Measurements from ENCODE around the gene CLSTN1. TPM values are rescaled to one million over a fixed set of nuclear protein-coding genes. Genes with fewer than 3 reads are reported as not detected.

Gene CLSTN1
- total RNA-seq, 1 experiment from 2014 or later, result 99.3 TPM

DNA sequence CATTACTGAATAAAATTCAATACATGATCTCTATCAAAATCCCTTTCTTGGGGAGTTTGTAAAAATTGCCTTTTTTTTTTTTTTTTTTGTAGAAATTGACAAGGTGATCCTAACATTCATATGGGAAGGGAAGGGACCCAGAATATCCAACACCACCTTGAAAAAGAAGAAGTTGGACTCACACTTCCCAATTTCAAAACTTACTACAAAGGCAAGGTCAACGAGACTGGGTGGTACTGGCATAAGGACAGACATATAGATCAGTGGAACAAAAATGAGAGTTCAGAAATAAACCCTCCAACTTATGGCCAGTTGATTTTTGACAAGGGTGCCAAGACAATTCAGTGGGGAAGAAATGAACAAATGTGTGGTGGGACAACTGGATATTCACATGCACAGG is 31.4 kb upstream of the CLSTN1 start:
- H3K4me3 Mint-ChIP-seq (ENCODE audit: low read depth, unreplicated experiment), result no peak overlapping the region
- no TSS peak for BruUV-seq (replicated peaks)
- H3K27ac Mint-ChIP-seq (ENCODE audit: unreplicated experiment), result no peak overlapping the region
- CTCF ChIA-PET, result no interaction called here
- no peaks in the 10 kb centered on the region for H3K9me3 Mint-ChIP-seq (ENCODE audit: low read depth, unreplicated experiment)
- H3K4me1 Mint-ChIP-seq (ENCODE audit: low read depth, unreplicated experiment), result no peaks in the 10 kb centered on the region
- TF ChIP-seq, protein P1, sequence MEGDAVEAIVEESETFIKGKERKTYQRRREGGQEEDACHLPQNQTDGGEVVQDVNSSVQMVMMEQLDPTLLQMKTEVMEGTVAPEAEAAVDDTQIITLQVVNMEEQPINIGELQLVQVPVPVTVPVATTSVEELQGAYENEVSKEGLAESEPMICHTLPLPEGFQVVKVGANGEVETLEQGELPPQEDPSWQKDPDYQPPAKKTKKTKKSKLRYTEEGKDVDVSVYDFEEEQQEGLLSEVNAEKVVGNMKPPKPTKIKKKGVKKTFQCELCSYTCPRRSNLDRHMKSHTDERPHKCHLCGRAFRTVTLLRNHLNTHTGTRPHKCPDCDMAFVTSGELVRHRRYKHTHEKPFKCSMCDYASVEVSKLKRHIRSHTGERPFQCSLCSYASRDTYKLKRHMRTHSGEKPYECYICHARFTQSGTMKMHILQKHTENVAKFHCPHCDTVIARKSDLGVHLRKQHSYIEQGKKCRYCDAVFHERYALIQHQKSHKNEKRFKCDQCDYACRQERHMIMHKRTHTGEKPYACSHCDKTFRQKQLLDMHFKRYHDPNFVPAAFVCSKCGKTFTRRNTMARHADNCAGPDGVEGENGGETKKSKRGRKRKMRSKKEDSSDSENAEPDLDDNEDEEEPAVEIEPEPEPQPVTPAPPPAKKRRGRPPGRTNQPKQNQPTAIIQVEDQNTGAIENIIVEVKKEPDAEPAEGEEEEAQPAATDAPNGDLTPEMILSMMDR (IDR thresholded peaks at IDR 0.05; ENCODE audit: unreplicated experiment), result no peak
- intact Hi-C loops (cut with micrococcal nuclease; ENCODE audit: unreplicated experiment), result no loop called here
- DNase-seq, result no peak
- no peaks in the 10 kb centered on the region for H3K27me3 Mint-ChIP-seq (ENCODE audit: unreplicated experiment)
- no peaks in the 10 kb centered on the region for H3K36me3 Mint-ChIP-seq (ENCODE audit: insufficient read depth, unreplicated experiment)

DNA sequence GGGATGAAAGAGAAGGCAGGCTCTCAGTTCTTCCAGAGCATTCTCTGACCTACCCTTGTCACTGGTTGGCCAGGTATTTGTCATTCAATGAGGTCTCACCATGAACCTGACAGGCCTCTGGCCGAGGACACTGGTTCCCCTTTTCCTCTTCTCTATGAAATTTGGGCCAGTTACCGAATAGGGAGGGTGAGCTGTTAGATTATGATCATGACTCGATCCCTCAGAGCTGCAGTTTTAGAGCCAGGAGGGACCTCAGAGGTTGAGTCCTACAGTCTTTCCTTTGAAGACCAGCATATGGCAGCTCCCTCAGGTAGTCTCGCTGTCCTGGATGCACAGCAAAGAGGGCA is 29.5 kb upstream of the CLSTN1 start:
- Mint-ChIP-seq H3K9me3 (ENCODE audit: low read depth, unreplicated experiment) (no peaks in the 10 kb centered on the region), H3K27ac (ENCODE audit: unreplicated experiment) (no peak overlapping the region), H3K4me1 (ENCODE audit: low read depth, unreplicated experiment) (no peaks in the 10 kb centered on the region), H3K27me3 (ENCODE audit: unreplicated experiment) (no peaks in the 10 kb centered on the region), H3K36me3 (ENCODE audit: insufficient read depth, unreplicated experiment) (no peaks in the 10 kb centered on the region), H3K4me3 (ENCODE audit: low read depth, unreplicated experiment) (no peak overlapping the region)
- intact Hi-C loops (cut with micrococcal nuclease; ENCODE audit: unreplicated experiment), result no loop called here
- no TSS peak for BruUV-seq (replicated peaks)
- TF ChIP-seq, protein P1 (IDR thresholded peaks at IDR 0.05; ENCODE audit: unreplicated experiment), result no peak
- DNase-seq, result no peak
- CTCF ChIA-PET, result no interaction called here

DNA sequence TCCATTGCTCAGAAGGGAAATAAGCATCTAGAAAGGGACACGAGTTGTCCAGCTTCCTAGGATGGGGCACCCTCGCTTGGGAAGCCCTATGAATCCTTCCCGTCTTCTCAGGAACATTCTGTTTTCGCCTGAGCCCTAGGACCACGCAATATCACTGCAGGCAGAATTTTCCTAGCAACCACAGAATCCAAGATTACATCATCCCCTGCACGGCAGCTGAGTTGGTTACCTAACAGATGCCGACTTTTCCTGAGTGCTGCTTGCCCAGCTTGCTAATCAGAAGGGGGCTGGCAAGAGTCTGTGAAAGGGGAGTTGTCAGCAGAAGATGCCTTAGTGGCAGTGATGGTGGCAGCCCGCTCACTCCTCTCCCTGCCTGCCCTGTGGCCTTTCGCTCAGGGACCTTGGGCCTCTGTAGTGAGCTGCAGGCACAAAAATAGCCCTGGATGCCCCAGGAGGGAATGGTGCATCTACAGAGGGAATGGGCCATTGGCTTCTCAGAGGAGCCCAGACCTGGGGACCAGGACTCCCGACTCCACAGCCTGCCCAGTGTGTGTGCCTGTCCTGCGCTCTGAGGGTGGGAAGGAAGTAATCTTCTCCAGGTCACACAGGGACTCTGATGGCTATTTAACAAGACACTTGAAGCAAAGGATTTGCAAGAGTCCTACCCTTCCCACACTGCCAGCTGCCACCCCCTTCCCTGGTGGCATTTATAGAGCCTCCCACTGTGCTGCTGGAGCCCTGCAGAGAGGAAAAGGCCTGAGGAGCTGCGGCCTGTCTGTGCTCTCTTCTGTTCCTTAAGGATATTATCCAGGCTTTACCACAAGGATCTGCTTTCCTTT is 28.9 kb upstream of the CLSTN1 start:
- DNase-seq, result no peak
- H3K9me3 Mint-ChIP-seq (ENCODE audit: low read depth, unreplicated experiment), result no peaks in the 10 kb centered on the region
- no TSS peak for BruUV-seq (replicated peaks)
- intact Hi-C loops (cut with micrococcal nuclease; ENCODE audit: unreplicated experiment), result no loop called here
- H3K4me1 Mint-ChIP-seq (ENCODE audit: low read depth, unreplicated experiment), result no peaks in the 10 kb centered on the region
- TF ChIP-seq, protein P1 (IDR thresholded peaks at IDR 0.05; ENCODE audit: unreplicated experiment), result no peak
- no peak overlapping the region for H3K27ac Mint-ChIP-seq (ENCODE audit: unreplicated experiment)
- CTCF ChIA-PET, result no interaction called here
- no peaks in the 10 kb centered on the region for H3K27me3 Mint-ChIP-seq (ENCODE audit: unreplicated experiment)
- H3K4me3 Mint-ChIP-seq (ENCODE audit: low read depth, unreplicated experiment), result no peak overlapping the region
- no peaks in the 10 kb centered on the region for H3K36me3 Mint-ChIP-seq (ENCODE audit: insufficient read depth, unreplicated experiment)

DNA sequence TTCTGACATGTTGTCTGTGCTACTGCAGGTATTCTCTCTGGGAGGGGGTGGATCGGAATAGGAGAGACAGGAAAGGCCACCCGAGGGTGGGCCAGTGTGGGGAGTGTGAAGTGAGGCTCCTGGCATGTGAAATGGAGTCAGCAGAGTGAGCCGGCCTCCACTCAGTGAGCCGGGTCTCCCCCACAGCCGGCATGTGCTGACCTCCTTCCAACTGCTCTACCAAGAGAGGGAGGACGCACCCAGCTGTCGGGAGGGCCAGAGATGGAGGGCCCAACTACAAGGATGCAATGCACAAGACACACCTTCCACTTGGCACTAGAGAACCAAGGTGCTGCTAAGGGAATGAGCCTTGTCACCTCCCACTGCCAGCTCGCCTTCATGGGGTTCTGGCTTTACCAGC is 28.2 kb upstream of the CLSTN1 start:
- no TSS peak for BruUV-seq (replicated peaks)
- H3K27ac Mint-ChIP-seq (ENCODE audit: unreplicated experiment), result no peak overlapping the region
- no peaks in the 10 kb centered on the region for H3K36me3 Mint-ChIP-seq (ENCODE audit: insufficient read depth, unreplicated experiment)
- intact Hi-C loops (cut with micrococcal nuclease; ENCODE audit: unreplicated experiment), result no loop called here
- no peak for DNase-seq
- H3K4me3 Mint-ChIP-seq (ENCODE audit: low read depth, unreplicated experiment), result no peak overlapping the region
- no peaks in the 10 kb centered on the region for H3K4me1 Mint-ChIP-seq (ENCODE audit: low read depth, unreplicated experiment)
- H3K27me3 Mint-ChIP-seq (ENCODE audit: unreplicated experiment), result no peaks in the 10 kb centered on the region
- TF ChIP-seq, protein P1 (IDR thresholded peaks at IDR 0.05; ENCODE audit: unreplicated experiment), result no peak
- CTCF ChIA-PET, result no interaction called here
- H3K9me3 Mint-ChIP-seq (ENCODE audit: low read depth, unreplicated experiment), result no peaks in the 10 kb centered on the region

Data from Calu3 (cell line).